ENCODE results near the gene RNASEL.

DNA sequence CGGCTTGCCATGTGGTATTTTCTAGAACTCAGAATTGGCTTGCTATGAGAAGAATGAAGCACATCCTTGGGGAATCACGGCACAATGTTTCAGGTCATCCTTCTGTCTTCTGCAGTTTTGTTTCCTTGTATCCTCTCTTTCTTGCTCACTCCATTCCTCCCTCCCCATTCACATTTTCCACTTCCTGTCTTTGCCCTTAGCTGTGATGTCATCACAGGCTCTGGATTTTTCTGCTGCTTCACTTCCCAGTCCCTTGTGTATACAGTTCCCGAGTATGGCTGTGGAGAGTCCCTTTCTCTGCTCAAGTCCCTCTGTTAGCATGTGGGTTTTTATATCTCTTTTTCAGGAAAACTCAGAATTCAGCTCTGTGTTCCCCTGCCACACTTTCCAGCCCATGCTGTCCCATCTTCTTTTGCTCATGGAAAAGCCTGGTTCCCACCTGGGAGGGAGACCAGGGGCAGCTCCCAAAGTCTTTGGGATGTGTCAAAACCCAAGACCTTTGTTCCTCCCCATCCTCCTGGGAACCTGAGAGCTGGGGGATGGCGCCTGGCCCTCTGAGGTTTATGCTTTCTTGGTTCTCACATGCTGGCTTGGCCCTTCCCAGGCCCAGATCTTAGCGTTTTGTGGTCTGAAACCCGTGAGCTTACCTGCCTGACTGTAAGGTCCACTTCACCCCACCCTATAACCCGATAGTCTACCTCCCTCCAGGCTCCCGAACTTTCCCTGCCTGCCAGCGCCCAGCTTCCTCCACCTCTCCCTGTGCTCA lies 20.0 kb upstream of the RNASEL start:
- TF ChIP-seq RFX5 (IDR thresholded peaks at IDR 0.05) (no peak), ELK1 (IDR thresholded peaks at IDR 0.05; ENCODE audit: low read depth, low read length) (no peak), MYC (IDR thresholded peaks at IDR 0.05; ENCODE audit: borderline replicate concordance, low read length) (no peak), MAZ (IDR thresholded peaks at IDR 0.05; ENCODE audit: borderline replicate concordance, low read depth, low read length) (no peak), CHD2 (IDR thresholded peaks at IDR 0.05; ENCODE audit: low read length, partially characterized antibody) (no peak), PBX3 (IDR thresholded peaks at IDR 0.05) (no peak), REST (IDR thresholded peaks at IDR 0.05) (no peak), CEBPB (IDR thresholded peaks at IDR 0.05) (no peak), POLR2A (IDR thresholded peaks at IDR 0.05; ENCODE audit: low read length) (no peak), RCOR1 (IDR thresholded peaks at IDR 0.05; ENCODE audit: low read depth, low read length) (no peak), E2F6 (IDR thresholded peaks at IDR 0.05; ENCODE audit: borderline replicate concordance, low read depth) (no peak), EP300 (IDR thresholded peaks at IDR 0.05) (no peak)
- TF ChIP-seq, protein P1, sequence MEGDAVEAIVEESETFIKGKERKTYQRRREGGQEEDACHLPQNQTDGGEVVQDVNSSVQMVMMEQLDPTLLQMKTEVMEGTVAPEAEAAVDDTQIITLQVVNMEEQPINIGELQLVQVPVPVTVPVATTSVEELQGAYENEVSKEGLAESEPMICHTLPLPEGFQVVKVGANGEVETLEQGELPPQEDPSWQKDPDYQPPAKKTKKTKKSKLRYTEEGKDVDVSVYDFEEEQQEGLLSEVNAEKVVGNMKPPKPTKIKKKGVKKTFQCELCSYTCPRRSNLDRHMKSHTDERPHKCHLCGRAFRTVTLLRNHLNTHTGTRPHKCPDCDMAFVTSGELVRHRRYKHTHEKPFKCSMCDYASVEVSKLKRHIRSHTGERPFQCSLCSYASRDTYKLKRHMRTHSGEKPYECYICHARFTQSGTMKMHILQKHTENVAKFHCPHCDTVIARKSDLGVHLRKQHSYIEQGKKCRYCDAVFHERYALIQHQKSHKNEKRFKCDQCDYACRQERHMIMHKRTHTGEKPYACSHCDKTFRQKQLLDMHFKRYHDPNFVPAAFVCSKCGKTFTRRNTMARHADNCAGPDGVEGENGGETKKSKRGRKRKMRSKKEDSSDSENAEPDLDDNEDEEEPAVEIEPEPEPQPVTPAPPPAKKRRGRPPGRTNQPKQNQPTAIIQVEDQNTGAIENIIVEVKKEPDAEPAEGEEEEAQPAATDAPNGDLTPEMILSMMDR (IDR thresholded peaks at IDR 0.05) = no peak
- TF ChIP-seq, protein P2, sequence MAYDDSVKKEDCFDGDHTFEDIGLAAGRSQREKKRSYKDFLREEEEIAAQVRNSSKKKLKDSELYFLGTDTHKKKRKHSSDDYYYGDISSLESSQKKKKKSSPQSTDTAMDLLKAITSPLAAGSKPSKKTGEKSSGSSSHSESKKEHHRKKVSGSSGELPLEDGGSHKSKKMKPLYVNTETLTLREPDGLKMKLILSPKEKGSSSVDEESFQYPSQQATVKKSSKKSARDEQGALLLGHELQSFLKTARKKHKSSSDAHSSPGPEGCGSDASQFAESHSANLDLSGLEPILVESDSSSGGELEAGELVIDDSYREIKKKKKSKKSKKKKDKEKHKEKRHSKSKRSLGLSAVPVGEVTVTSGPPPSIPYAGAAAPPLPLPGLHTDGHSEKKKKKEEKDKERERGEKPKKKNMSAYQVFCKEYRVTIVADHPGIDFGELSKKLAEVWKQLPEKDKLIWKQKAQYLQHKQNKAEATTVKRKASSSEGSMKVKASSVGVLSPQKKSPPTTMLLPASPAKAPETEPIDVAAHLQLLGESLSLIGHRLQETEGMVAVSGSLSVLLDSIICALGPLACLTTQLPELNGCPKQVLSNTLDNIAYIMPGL (CRISPR knock-in tag; IDR thresholded peaks at IDR 0.05; ENCODE audit: borderline replicate concordance) = no peak
